ENCODE results near the gene IL10RB. TPM values are rescaled to one million over a fixed set of nuclear protein-coding genes. Genes with fewer than 3 reads are reported as not detected.

The IL10RB gene
- total RNA-seq, 2 experiments from 2014 or later, result 30.9 to 34.9 TPM

- Mint-ChIP-seq H3K27me3 (no peaks in the 10 kb centered on the region), H3K4me1 (peaks cover 5% of the 10 kb centered on the region), H3K27ac (no peak overlapping the region), H3K36me3 (peaks cover 28% of the 10 kb centered on the region), H3K9me3 (ENCODE audit: low read depth) (no peaks in the 10 kb centered on the region), H3K4me3 (no peak overlapping the region)
- no peak for ATAC-seq
- DNase-seq, result no peak
- CTCF ChIA-PET, result interaction anchor here (0.6 to 3.6 kb wide), 4 partner anchors 10 to 1947 kb away, joined by 3 to 18 read pairs (median 4); no protein-coding TSS in a partner anchor
These were observed 73.0 kb downstream of the IL10RB start for GRCh38 chr21:33339135-33339534.

- no peaks in the 10 kb centered on the region for H3K27me3 Mint-ChIP-seq
- H3K36me3 Mint-ChIP-seq, result peaks cover 28% of the 10 kb centered on the region
- DNase-seq (no peak), ATAC-seq (no peak)
- no peaks in the 10 kb centered on the region for H3K9me3 Mint-ChIP-seq (ENCODE audit: low read depth)
- CTCF ChIA-PET, result interaction anchor here (1.0 to 3.6 kb wide), 5 partner anchors 10 to 53 kb away, joined by 3 to 18 read pairs (median 3); no protein-coding TSS in a partner anchor
- peaks cover 3% of the 10 kb centered on the region for H3K4me1 Mint-ChIP-seq
- no peak overlapping the region for H3K4me3 Mint-ChIP-seq
- H3K27ac Mint-ChIP-seq, result no peak overlapping the region
These were observed 73.8 kb downstream of the IL10RB start for GRCh38 chr21:33339918-33340317.

- no peaks in the 10 kb centered on the region for H3K9me3 Mint-ChIP-seq (ENCODE audit: low read depth)
- H3K4me1 Mint-ChIP-seq, result peaks cover 2% of the 10 kb centered on the region
- H3K27ac Mint-ChIP-seq, result no peak overlapping the region
- ATAC-seq, result no peak
- H3K27me3 Mint-ChIP-seq, result no peaks in the 10 kb centered on the region
- peaks cover 47% of the 10 kb centered on the region for H3K36me3 Mint-ChIP-seq
- CTCF ChIA-PET, result interaction anchor here (0.6 to 8.9 kb wide), 4 partner anchors 10 to 149 kb away, joined by 3 to 56 read pairs (median 4); partner anchors contain the start of gene IFNAR1
- DNase-seq, result no peak
- H3K4me3 Mint-ChIP-seq, result no peak overlapping the region
These were observed 79.6 kb downstream of the IL10RB start for GRCh38 chr21:33345751-33346238.

Other genes with a start within 250 kb of the IL10RB start
- not detected for gene OLIG2, start 240.4 kb upstream of the IL10RB start, total RNA-seq
- not detected for gene OLIG1, start 196.2 kb upstream of the IL10RB start, total RNA-seq
- 10 to 100 TPM; 45.8 to 54.9 TPM for gene IFNAR2, start 36.4 kb upstream of the IL10RB start, total RNA-seq
- 10 to 100 TPM; 26.2 to 30.8 TPM for gene IFNAR1, start 58.6 kb downstream of the IL10RB start, total RNA-seq
- gene IFNGR2, start 137.0 kb downstream of the IL10RB start, total RNA-seq, result under 1 TPM; 0.30 to 0.96 TPM
- 10 to 100 TPM; 23.6 to 32.7 TPM for gene TMEM50B, start 213.6 kb downstream of the IL10RB start, total RNA-seq
- under 1 TPM; 0.53 to 0.75 TPM for gene DNAJC28, start 225.3 kb downstream of the IL10RB start, total RNA-seq

Data from activated CD8-positive, alpha-beta memory T cell treated with anti-CD3 and anti-CD28 coated beads, Interleukin-2, amount 10 ng/mL, durations not matched to agents 7 days and 5 days (primary cell).